BLaER1 (cell line): Measurements from ENCODE around the gene TNRC6C.
A peak's percentile ranks its signal among the peaks of the same experiment; 100 is the strongest.

Experiments used
- H3K27ac ChIP-seq: shearing (Covaris generic); formaldehyde crosslinking; 2 replicates; pipeline ENCODE4 v1.8.1; 2022
- H3K27me3 ChIP-seq: shearing (Covaris generic); formaldehyde crosslinking; 2 replicates; pipeline ENCODE4 v1.8.1; 2022
- H3K36me3 ChIP-seq: shearing (Covaris generic); formaldehyde crosslinking; 2 replicates; pipeline ENCODE4 v1.8.1; 2022
- H3K4me1 ChIP-seq: shearing (Covaris generic); formaldehyde crosslinking; 2 replicates; pipeline ENCODE4 v1.8.1; 2022
- H3K4me2 ChIP-seq: shearing (Covaris generic); formaldehyde crosslinking; 2 replicates; pipeline ENCODE4 v1.8.1; 2022
- H3K4me3 ChIP-seq: shearing (Covaris generic); formaldehyde crosslinking; 2 replicates; pipeline ENCODE4 v1.8.1; 2022
- H3K9ac ChIP-seq: shearing (Covaris generic); formaldehyde crosslinking; 2 replicates; pipeline ENCODE4 v1.8.1; 2022
- H3K9me3 ChIP-seq: shearing (Covaris generic); formaldehyde crosslinking; 2 replicates; pipeline ENCODE4 v1.8.1; 2022
- H4K20me1 ChIP-seq: shearing (Covaris generic); formaldehyde crosslinking; 2 replicates; pipeline ENCODE4 v1.8.1; 2022
- Cebpa-rat ChIP-seq: shearing (Covaris generic); IDR thresholded peaks from 2 replicates; pipeline ENCODE4 v1.8.1; 2022

Gene TNRC6C

GRCh38 chr17:77944390-77945222, 13.9 kb upstream of the TNRC6C start:
- H3K4me3 ChIP-seq = no peak overlapping the region
- TF ChIP-seq Cebpa-rat = no peak
- H3K27me3 ChIP-seq = no peaks in the 10 kb centered on the region
- no peaks in the 10 kb centered on the region for H3K9me3 ChIP-seq
- no peak overlapping the region for H3K27ac ChIP-seq
- no peak overlapping the region for H3K4me2 ChIP-seq
- H3K4me1 ChIP-seq = no peaks in the 10 kb centered on the region
- H4K20me1 ChIP-seq = no peaks in the 10 kb centered on the region
- H3K36me3 ChIP-seq = no peaks in the 10 kb centered on the region
- no peak overlapping the region for H3K9ac ChIP-seq

- Histone ChIP-seq H3K9me3 (no peaks in the 10 kb centered on the region), H3K4me2 (no peak overlapping the region), H3K4me3 (no peak overlapping the region), H3K9ac (no peak overlapping the region), H3K27me3 (no peaks in the 10 kb centered on the region), H3K4me1 (no peaks in the 10 kb centered on the region), H4K20me1 (no peaks in the 10 kb centered on the region), H3K36me3 (no peaks in the 10 kb centered on the region), H3K27ac (no peak overlapping the region)
- no peak for TF ChIP-seq Cebpa-rat
These were observed 11.4 kb upstream of the TNRC6C start for GRCh38 chr17:77946900-77947645.

GRCh38 chr17:77948690-77949114, 9.8 kb upstream of the TNRC6C start:
- TF ChIP-seq Cebpa-rat = no peak
- H4K20me1 ChIP-seq = no peaks in the 10 kb centered on the region
- H3K4me2 ChIP-seq = no peak overlapping the region
- H3K27ac ChIP-seq = no peak overlapping the region
- no peaks in the 10 kb centered on the region for H3K9me3 ChIP-seq
- no peak overlapping the region for H3K4me3 ChIP-seq
- no peaks in the 10 kb centered on the region for H3K36me3 ChIP-seq
- no peaks in the 10 kb centered on the region for H3K27me3 ChIP-seq
- H3K4me1 ChIP-seq = no peaks in the 10 kb centered on the region
- no peak overlapping the region for H3K9ac ChIP-seq

- Histone ChIP-seq H3K27ac (no peak overlapping the region), H3K4me1 (no peaks in the 10 kb centered on the region), H3K36me3 (no peaks in the 10 kb centered on the region), H3K27me3 (0 out of 2 replicates have a peak, but pooled peaks cover 3% of the 10 kb centered on the region), H3K9ac (no peak overlapping the region), H4K20me1 (no peaks in the 10 kb centered on the region), H3K9me3 (no peaks in the 10 kb centered on the region), H3K4me3 (no peak overlapping the region), H3K4me2 (no peak overlapping the region)
- no peak for TF ChIP-seq Cebpa-rat
These were observed 7.4 kb upstream of the TNRC6C start for GRCh38 chr17:77951123-77951522.

- Histone ChIP-seq H3K36me3 (no peaks in the 10 kb centered on the region), H3K4me1 (peaks cover 7% of the 10 kb centered on the region), H3K4me2 (no peak overlapping the region), H4K20me1 (no peaks in the 10 kb centered on the region), H3K9me3 (no peaks in the 10 kb centered on the region), H3K4me3 (no peak overlapping the region), H3K27ac (no peak overlapping the region), H3K9ac (no peak overlapping the region), H3K27me3 (peaks cover 15% of the 10 kb centered on the region; the same call in 1 of the 2 replicates)
- no peak for TF ChIP-seq Cebpa-rat
These were observed 6.1 kb upstream of the TNRC6C start for GRCh38 chr17:77952368-77952767.

GRCh38 chr17:77957235-77957856, 1.2 kb upstream of the TNRC6C start:
- Histone ChIP-seq H3K9ac (peak overlapping the region; percentile 82), H3K9me3 (no peaks in the 10 kb centered on the region), H4K20me1 (peaks cover 35% of the 10 kb centered on the region), H3K4me2 (peak overlapping the region; percentile 95), H3K27me3 (peaks cover 44% of the 10 kb centered on the region), H3K4me1 (peaks cover 26% of the 10 kb centered on the region), H3K4me3 (peak overlapping the region; percentile 91), H3K36me3 (no peaks in the 10 kb centered on the region), H3K27ac (peak overlapping the region; percentile 88)
- TF ChIP-seq Cebpa-rat = no peak

- H3K36me3 ChIP-seq = no peaks in the 10 kb centered on the region
- H3K4me2 ChIP-seq = peak overlapping the region; percentile 95
These were observed 218 bp downstream of the TNRC6C start for GRCh38 chr17:77958716-77959125.

GRCh38 chr17:77959126-77959925, 823 bp downstream of the TNRC6C start:
- Histone ChIP-seq H3K4me2 (peak overlapping the region; percentile 95), H3K9ac (peak overlapping the region; percentile 92), H3K9me3 (no peaks in the 10 kb centered on the region), H3K4me1 (peaks cover 46% of the 10 kb centered on the region), H4K20me1 (peaks cover 55% of the 10 kb centered on the region), H3K4me3 (peak overlapping the region; percentile 91), H3K27me3 (peaks cover 46% of the 10 kb centered on the region), H3K27ac (peak overlapping the region; percentile 93), H3K36me3 (no peaks in the 10 kb centered on the region)
- no peak for TF ChIP-seq Cebpa-rat

More at GRCh38 chr17:77958716-77959125, 218 bp downstream of the TNRC6C start:
- Histone ChIP-seq H3K27ac (peak overlapping the region; percentile 93), H3K4me1 (peaks cover 40% of the 10 kb centered on the region), H3K9ac (peak overlapping the region; percentile 92), H3K27me3 (peaks cover 46% of the 10 kb centered on the region), H3K4me3 (peak overlapping the region; percentile 91), H4K20me1 (peaks cover 49% of the 10 kb centered on the region), H3K9me3 (no peaks in the 10 kb centered on the region)
- TF ChIP-seq Cebpa-rat = no peak

- Histone ChIP-seq H3K9me3 (no peaks in the 10 kb centered on the region), H3K4me3 (peak overlapping the region; percentile 91), H3K27ac (no peak overlapping the region), H3K36me3 (no peaks in the 10 kb centered on the region), H3K27me3 (peaks cover 46% of the 10 kb centered on the region), H3K4me1 (peaks cover 52% of the 10 kb centered on the region), H3K4me2 (peak overlapping the region; percentile 95), H4K20me1 (peaks cover 62% of the 10 kb centered on the region), H3K9ac (peak overlapping the region; percentile 92; the same call in 1 of the 2 replicates)
- TF ChIP-seq Cebpa-rat = no peak
These were observed 1.5 kb downstream of the TNRC6C start for GRCh38 chr17:77959926-77960521.
